Neuronal stem cell (in vitro differentiated cells): Measurements from ENCODE around the gene KCNRG.

Experiments
- DNase-seq: peaks from one replicate; pipeline ENCODE4 v3.0.0-alpha.2; 2013; ENCODE audit warnings: low spot score
- H2AFZ ChIP-seq: one replicate; pipeline ENCODE4 v1.6.1; 2013; ENCODE audit warnings: mild to moderate bottlenecking, low read length, inconsistent platforms
- H2AK5ac ChIP-seq: 2 replicates; pipeline ENCODE4 v1.6.1; 2013; ENCODE audit warnings: low read depth, mild to moderate bottlenecking, inconsistent platforms, low read length, moderate library complexity, mixed read lengths
- H2BK120ac ChIP-seq: 2 replicates; pipeline ENCODE4 v1.6.1; 2013; ENCODE audit warnings: low read depth, mild to moderate bottlenecking, inconsistent platforms, low read length, moderate library complexity, mixed read lengths
- H2BK12ac ChIP-seq: one replicate; pipeline ENCODE4 v1.6.1; 2013; ENCODE audit warnings: low read length, inconsistent platforms
- H2BK15ac ChIP-seq: 2 replicates; pipeline ENCODE4 v1.6.1; 2013; ENCODE audit warnings: mild to moderate bottlenecking, low read length, inconsistent platforms, mixed read lengths
- H2BK5ac ChIP-seq: one replicate; pipeline ENCODE4 v1.6.1; 2013; ENCODE audit warnings: inconsistent platforms, mild to moderate bottlenecking, low read length, moderate library complexity
- H3K14ac ChIP-seq: one replicate; pipeline ENCODE4 v1.6.1; 2013; ENCODE audit warnings: low read length, inconsistent platforms
- H3K18ac ChIP-seq: 2 replicates; pipeline ENCODE4 v1.6.1; 2013; ENCODE audit warnings: low read length, inconsistent platforms
- H3K23ac ChIP-seq: 2 replicates; pipeline ENCODE4 v1.6.1; 2013; ENCODE audit warnings: low read depth, mild to moderate bottlenecking, mixed read lengths, low read length, inconsistent platforms; ENCODE audit not compliant: poor library complexity
- H3K27ac ChIP-seq: replicated peaks from 3 replicates; pipeline ENCODE4 v1.5.1; 2013; ENCODE audit warnings: low read length, inconsistent platforms
- H3K27me3 ChIP-seq, 3 experiments: 2 replicates each; pipeline ENCODE4 v1.6.1; 2013; ENCODE audit warnings: low read length in 3 of 3, mild to moderate bottlenecking in 2 of 3, inconsistent platforms in 1 of 3, low read depth in 1 of 3, mixed read lengths in 1 of 3, moderate library complexity in 1 of 3; ENCODE audit not compliant: control insufficient read depth in 3 of 3, insufficient read depth in 3 of 3
- H3K36me3 ChIP-seq, 2 donors: replicated peaks in 1 of 2; 2 replicates each; pipeline ENCODE4 v1.6.1; 2013; ENCODE audit warnings: low read length in 2 of 2; ENCODE audit not compliant: control insufficient read depth in 2 of 2, insufficient read depth in 2 of 2
- H3K4ac ChIP-seq: 2 replicates; pipeline ENCODE4 v1.6.1; 2013; ENCODE audit warnings: inconsistent platforms, mild to moderate bottlenecking, low read length, moderate library complexity
- H3K4me1 ChIP-seq, 2 donors: 1 replicate in 1 of 2; 2 replicates in 1 of 2; pipeline ENCODE4 v1.6.1; 2013; ENCODE audit warnings: low read length in 2 of 2, low read depth in 1 of 2; ENCODE audit not compliant: control insufficient read depth in 2 of 2, insufficient read depth in 1 of 2
- H3K4me2 ChIP-seq: one replicate; pipeline ENCODE4 v1.6.1; 2013; ENCODE audit warnings: mild to moderate bottlenecking, low read length, inconsistent platforms; ENCODE audit not compliant: insufficient read depth, poor library complexity, severe bottlenecking
- H3K4me3 ChIP-seq, 2 donors: 2 replicates each; pipeline ENCODE4 v1.5.1; 2013; ENCODE audit warnings: low read length in 2 of 2, mild to moderate bottlenecking in 2 of 2, inconsistent platforms in 1 of 2, moderate library complexity in 1 of 2
- H3K79me1 ChIP-seq: one replicate; pipeline ENCODE4 v1.6.1; 2013; ENCODE audit warnings: low read depth, mild to moderate bottlenecking, inconsistent platforms, low read length, moderate library complexity
- H3K9ac ChIP-seq: one replicate; pipeline ENCODE4 v1.6.1; 2013; ENCODE audit warnings: mild to moderate bottlenecking, low read depth, low read length, inconsistent platforms; ENCODE audit not compliant: poor library complexity
- H3K9me3 ChIP-seq, 2 donors: replicated peaks in 1 of 2; 2 replicates each; pipeline versions ENCODE3 to v1.6.1; 2013; ENCODE audit warnings: low read length in 2 of 2, mild to moderate bottlenecking in 2 of 2, inconsistent platforms in 1 of 2, low read depth in 1 of 2, mixed read lengths in 1 of 2, moderate library complexity in 1 of 2; ENCODE audit not compliant: control insufficient read depth in 2 of 2, insufficient read depth in 1 of 2
- H4K8ac ChIP-seq: one replicate; pipeline ENCODE4 v1.6.1; 2013; ENCODE audit warnings: low read depth, mild to moderate bottlenecking, inconsistent platforms, low read length, moderate library complexity
- H4K91ac ChIP-seq: one replicate; pipeline ENCODE4 v1.6.1; 2013; ENCODE audit warnings: low read length, low read depth, mild to moderate bottlenecking, inconsistent platforms; ENCODE audit not compliant: poor library complexity
- WGBS, 2 donors: extraction: QIAGEN DNeasy Blood & Tissue Kit; methylation state at CpG; one replicate each; pipeline ENCODE4 v1.1.7; 2013; ENCODE audit warnings: missing lambda C conversion rate in 2 of 2, mixed read lengths in 1 of 2; ENCODE audit not compliant: insufficient read length in 2 of 2, insufficient replicate concordance in 1 of 2; ENCODE audit errors: extremely low coverage in 2 of 2; 5-methylcytosine and 5-hydroxymethylcytosine counted together

Gene KCNRG

DNA sequence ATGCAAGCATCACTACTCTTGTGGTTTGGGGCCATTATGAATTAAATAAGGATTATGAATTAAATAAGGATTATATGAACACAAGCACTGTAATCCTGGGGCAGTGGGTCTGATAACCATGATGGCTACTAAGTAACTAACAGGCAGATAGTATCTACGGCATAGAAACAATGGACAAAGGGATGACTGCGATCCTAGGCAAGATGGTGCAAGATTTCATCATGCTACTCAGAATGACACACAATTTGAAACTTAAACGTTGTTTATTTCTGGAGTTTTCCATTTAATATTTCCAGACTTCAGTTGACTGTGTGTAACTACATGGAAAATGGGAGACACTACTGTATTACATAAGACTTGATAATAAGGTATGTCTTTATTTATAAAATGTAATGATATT is 15.1 kb downstream of the KCNRG start:
- Histone ChIP-seq H2BK5ac (no peak overlapping the region), H3K27me3 (no peaks in the 10 kb centered on the region), H3K4me1 (no peaks in the 10 kb centered on the region), H3K4me3 (no peak overlapping the region), H4K8ac (no peak overlapping the region), H2BK120ac (no peak overlapping the region), H3K79me1 (no peaks in the 10 kb centered on the region), H3K36me3 (peaks cover 0 to 23% of the 10 kb centered on the region in 2 donors), H3K14ac (no peak overlapping the region), H2BK12ac (no peak overlapping the region), H3K27ac (no peak overlapping the region), H4K91ac (no peak overlapping the region), H3K9me3 (no peaks in the 10 kb centered on the region), H2AK5ac (no peak overlapping the region), H2AFZ (no peak overlapping the region), H3K23ac (no peak overlapping the region), H3K4me2 (no peak overlapping the region), H3K18ac (no peak overlapping the region), H2BK15ac (no peak overlapping the region), H3K9ac (no peak overlapping the region), H3K4ac (no peak overlapping the region)
- WGBS, 2 donors, result no CpG with 5 or more reads among the region's 3 CpGs
- no peak for DNase-seq

DNA sequence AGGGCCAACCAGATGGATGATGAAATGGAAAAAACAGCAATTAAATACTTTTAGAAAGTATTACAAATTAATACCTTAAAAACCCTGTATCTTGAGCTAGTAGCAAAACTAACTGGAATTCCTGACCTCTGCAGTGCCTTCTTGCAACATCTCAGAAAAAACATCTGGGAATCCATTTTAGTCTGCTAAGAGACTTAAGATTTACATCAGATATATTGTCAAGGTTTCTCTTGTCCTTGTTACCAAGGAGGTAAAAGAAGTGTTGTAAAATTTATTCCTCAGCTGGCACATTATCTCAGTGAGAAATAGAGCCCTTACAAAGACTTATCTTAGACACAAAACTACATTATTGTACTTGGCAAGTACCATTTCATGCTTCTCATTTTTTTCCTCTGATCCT is 18.5 kb downstream of the KCNRG start:
- Histone ChIP-seq H3K14ac (no peak overlapping the region), H4K8ac (no peak overlapping the region), H2BK15ac (no peak overlapping the region), H3K36me3 (peaks cover 0 to 11% of the 10 kb centered on the region in 2 donors), H3K9me3 (no peaks in the 10 kb centered on the region), H3K4me2 (no peak overlapping the region), H2AK5ac (no peak overlapping the region), H3K4ac (no peak overlapping the region), H3K9ac (no peak overlapping the region), H3K23ac (no peak overlapping the region), H3K27ac (no peak overlapping the region), H2BK120ac (no peak overlapping the region), H2BK12ac (no peak overlapping the region), H3K4me3 (no peak overlapping the region), H3K79me1 (no peaks in the 10 kb centered on the region), H2BK5ac (no peak overlapping the region), H3K27me3 (no peaks in the 10 kb centered on the region), H4K91ac (no peak overlapping the region), H2AFZ (no peak overlapping the region), H3K4me1 (no peaks in the 10 kb centered on the region), H3K18ac (no peak overlapping the region)
- no peak for DNase-seq

DNA sequence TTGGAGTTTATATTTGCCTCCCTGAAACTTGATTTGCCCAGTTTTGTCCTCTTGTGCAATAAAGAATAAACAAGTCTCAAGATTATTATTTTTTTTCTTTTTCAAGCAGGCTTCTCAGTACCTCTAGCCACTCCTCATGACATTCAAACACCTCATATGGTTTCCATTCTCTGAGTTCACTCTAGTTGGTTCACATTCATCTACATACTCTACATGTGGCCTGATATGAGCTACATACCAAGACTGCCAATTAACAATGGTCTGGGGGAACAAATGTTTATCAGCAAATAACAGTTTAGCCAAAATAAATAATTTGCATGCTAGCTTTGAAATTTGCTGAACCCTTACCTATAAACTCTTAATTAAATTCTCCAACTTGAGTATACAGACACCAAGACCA is 22.5 kb downstream of the KCNRG start:
- Histone ChIP-seq H2AK5ac (no peak overlapping the region), H3K4me1 (no peaks in the 10 kb centered on the region), H3K79me1 (no peaks in the 10 kb centered on the region), H3K14ac (no peak overlapping the region), H3K9ac (no peak overlapping the region), H2BK120ac (no peak overlapping the region), H3K27me3 (no peaks in the 10 kb centered on the region), H2BK15ac (no peak overlapping the region), H3K4me3 (no peak overlapping the region), H2AFZ (no peak overlapping the region), H4K8ac (no peak overlapping the region), H2BK5ac (no peak overlapping the region), H3K27ac (no peak overlapping the region), H4K91ac (no peak overlapping the region), H3K4me2 (no peak overlapping the region), H3K23ac (no peak overlapping the region), H3K4ac (no peak overlapping the region), H3K36me3 (peaks cover 0 to 46% of the 10 kb centered on the region in 2 donors), H2BK12ac (no peak overlapping the region), H3K18ac (no peak overlapping the region), H3K9me3 (no peaks in the 10 kb centered on the region)
- DNase-seq, result no peak

DNA sequence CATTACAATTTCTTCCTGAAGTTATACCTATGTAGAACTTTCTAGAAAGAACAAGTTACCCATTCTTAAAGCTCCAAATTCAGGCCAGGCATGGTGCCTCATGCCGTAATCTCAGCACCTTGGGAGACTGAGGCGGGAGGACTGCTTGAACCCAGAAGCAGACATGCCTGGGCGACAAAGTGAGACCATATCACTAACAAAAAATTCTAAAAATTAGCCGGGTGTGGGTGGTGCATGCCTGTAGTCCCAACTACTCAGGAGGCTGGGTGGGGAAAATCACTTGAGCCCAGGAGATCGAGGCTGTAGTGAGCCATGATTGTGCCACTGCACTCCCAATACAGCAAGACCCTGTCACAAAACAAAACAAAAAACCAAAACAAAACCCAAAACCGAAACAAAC is 23.0 kb downstream of the KCNRG start:
- Histone ChIP-seq H4K91ac (no peak overlapping the region), H3K4me2 (no peak overlapping the region), H3K4me1 (no peaks in the 10 kb centered on the region), H3K23ac (no peak overlapping the region), H2BK120ac (no peak overlapping the region), H2AK5ac (no peak overlapping the region), H3K27me3 (no peaks in the 10 kb centered on the region), H4K8ac (no peak overlapping the region), H3K4me3 (no peak overlapping the region), H2BK15ac (no peak overlapping the region), H3K9me3 (no peaks in the 10 kb centered on the region), H3K36me3 (peaks cover 0 to 50% of the 10 kb centered on the region in 2 donors), H2BK5ac (no peak overlapping the region), H3K14ac (no peak overlapping the region), H3K27ac (no peak overlapping the region), H3K4ac (no peak overlapping the region), H3K79me1 (no peaks in the 10 kb centered on the region), H2AFZ (no peak overlapping the region), H3K18ac (no peak overlapping the region), H2BK12ac (no peak overlapping the region), H3K9ac (no peak overlapping the region)
- 100% methylated on average over 1 of the region's 6 CpGs; no CpG with 5 or more reads in 1 of the 2 donors for WGBS, 2 donors
- no peak for DNase-seq
